Panc1 (cell line): ENCODE measurements around the gene PTDSS2. TPM values are rescaled to one million over a fixed set of nuclear protein-coding genes. Genes with fewer than 3 reads are reported as not detected.

Source experiments
- ATAC-seq: fragments of 200-7000 bp; cut with Tn5 transposase; 2 replicates; pipeline ENCODE4 v1.9.1; 2020; ENCODE audit warnings: mild to moderate bottlenecking, moderate library complexity
- BruUV-seq: library from RNA; stranded (reverse); fragments of 400-500 nt; replicated peaks from 2 replicates; lab custom pipeline; 2021; lab: Mats Ljungman, UMichigan
- CTCF ChIA-PET: fragments of 300-600 bp; sonication (Branson Sonifier 250); formaldehyde crosslinking; loops from one replicate; lab custom pipeline; 2022; ENCODE audit warnings: antibody characterized with exemption; lab: Charles Lee
- POLR2A ChIA-PET: fragments of 300-600 bp; sonication (Branson Sonifier 250); formaldehyde crosslinking; loops from one replicate; lab custom pipeline; 2022; ENCODE audit warnings: antibody characterized with exemption; lab: Charles Lee
- DNase-seq: peaks from one replicate; pipeline ENCODE4 v3.0.0-alpha.2; 2010; ENCODE audit warnings: low read depth, low spot score
- H3K27ac ChIP-seq: 2 replicates; pipeline ENCODE4 v1.5.1; 2011; ENCODE audit warnings: mild to moderate bottlenecking, low read length, inconsistent platforms
- H3K27me3 ChIP-seq: fragments of 200-500 bp; sonication (Bioruptor generic); 2 replicates; pipeline ENCODE4 v1.6.0; 2014; ENCODE audit warnings: low read length, inconsistent platforms; ENCODE audit not compliant: control insufficient read depth, insufficient read depth
- H3K36me3 ChIP-seq: fragments of 200-500 bp; sonication (Bioruptor generic); 2 replicates; pipeline ENCODE4 v1.5.1; 2014; ENCODE audit warnings: inconsistent platforms, mild to moderate bottlenecking, low read length, moderate library complexity; ENCODE audit not compliant: control insufficient read depth, insufficient read depth
- H3K4me1 ChIP-seq: 2 replicates; pipeline ENCODE4 v1.5.1; 2011; ENCODE audit warnings: inconsistent platforms, mild to moderate bottlenecking, low read length, moderate library complexity; ENCODE audit not compliant: control insufficient read depth, insufficient read depth
- H3K4me3 ChIP-seq, 2 experiments: 2 replicates each; pipeline ENCODE4 v1.5.1; 2011 to 2012; ENCODE audit warnings: low read depth in 2 of 2, low read length in 2 of 2, mild to moderate bottlenecking in 2 of 2, inconsistent platforms in 1 of 2, moderate library complexity in 1 of 2
- H3K9me3 ChIP-seq: fragments of 200-500 bp; sonication (Bioruptor generic); 2 replicates; pipeline ENCODE4 v1.5.1; 2014; ENCODE audit warnings: low read depth, mild to moderate bottlenecking, inconsistent platforms, low read length, moderate library complexity; ENCODE audit not compliant: control insufficient read depth, insufficient read depth
- CTCF ChIP-seq: fragments of 450-650 bp; IDR thresholded peaks from 2 replicates; pipeline ENCODE4 v1.5.1; 2017; ENCODE audit warnings: mild to moderate bottlenecking
- POLR2AphosphoS5 ChIP-seq: IDR thresholded peaks from 2 replicates; pipeline ENCODE4 v1.6.1; 2012; ENCODE audit warnings: mild to moderate bottlenecking, low read depth, low read length, moderate library complexity
- REST ChIP-seq, 2 experiments: IDR thresholded peaks; 2 replicates each; pipeline ENCODE4 v1.6.1; 2011 to 2012; ENCODE audit warnings: low read depth in 2 of 2, control low read depth in 1 of 2, low read length in 1 of 2, mild to moderate bottlenecking in 1 of 2, moderate library complexity in 1 of 2; ENCODE audit not compliant: insufficient read depth in 1 of 2
- SIN3A ChIP-seq: IDR thresholded peaks from 2 replicates; pipeline ENCODE4 v1.6.1; 2012; ENCODE audit warnings: low read depth, mild to moderate bottlenecking, low read length, moderate library complexity, borderline replicate concordance; ENCODE audit not compliant: insufficient read depth
- TCF7L2 ChIP-seq: IDR thresholded peaks from 2 replicates; pipeline ENCODE4 v1.6.1; 2011; ENCODE audit warnings: mild to moderate bottlenecking, low read depth, low read length, inconsistent platforms
- in situ Hi-C: cut with HindIII; loops from 2 replicates; pipeline ENCODE4 v1.10.0; 2016; ENCODE audit warnings: low sequenced_read_pairs, low pct_unique_long_range_greater_than_20kb
- intact Hi-C: fragments of 100-400 bp; cut with micrococcal nuclease; formaldehyde crosslinking; loops from one replicate; pipeline ENCODE4 v1.10.0; 2022; ENCODE audit not compliant: unreplicated experiment
- total RNA-seq: library from RNA; stranded (reverse); gene quantifications from one replicate; pipeline ENCODE4 v1.2.1, GENCODE V29; 2021; ENCODE audit not compliant: unreplicated experiment

The PTDSS2 gene
- total RNA-seq, 1 experiment from 2014 or later, result 103 TPM

GRCh38 chr11:507727-508515 is 57.8 kb downstream of the PTDSS2 start:
- Histone ChIP-seq H3K36me3 (peaks cover 2% of the 10 kb centered on the region; the same call in 1 of the 2 replicates), H3K27ac (peak overlapping the region; percentile 81), H3K9me3 (no peaks in the 10 kb centered on the region), H3K4me1 (peaks cover 22% of the 10 kb centered on the region), H3K27me3 (no peaks in the 10 kb centered on the region), H3K4me3 (peak overlapping the region; percentile 73 to 84)
- BruUV-seq, result TSS peak; percentile 27
- no peak for DNase-seq
- POLR2A ChIA-PET, result no interaction called here
- CTCF ChIA-PET, result no interaction called here
- TF ChIP-seq TCF7L2 (no peak), REST (IDR thresholded peaks at IDR 0.05; ENCODE audit: insufficient read depth in 1 of 2, low read depth in 2 of 2, low read length in 1 of 2) (no peak)
- in situ Hi-C loops (no loop called here), intact Hi-C loops (no loop called here)
- ATAC-seq, result no peak

DNA sequence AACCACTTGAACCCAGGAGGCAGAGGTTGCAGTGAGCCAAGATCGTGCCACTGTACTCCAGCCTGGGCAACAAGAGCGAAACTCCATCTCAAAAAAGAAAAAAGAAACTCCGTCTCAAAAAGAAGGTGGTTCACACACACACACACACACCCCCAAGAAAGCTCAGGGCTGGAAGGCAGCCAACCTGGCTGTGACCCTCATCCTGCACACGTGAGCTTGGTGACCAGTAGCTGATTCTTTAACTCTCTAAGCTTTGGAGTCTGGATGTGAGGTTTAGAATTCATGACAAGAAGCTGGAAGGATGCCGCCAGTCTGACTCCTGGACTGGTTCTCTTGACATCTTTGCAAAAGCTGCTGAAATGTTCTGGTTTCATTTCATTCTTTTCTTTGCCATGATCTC is 58.9 kb downstream of the PTDSS2 start:
- intact Hi-C loops (no loop called here), in situ Hi-C loops (no loop called here)
- Histone ChIP-seq H3K4me1 (peaks cover 17% of the 10 kb centered on the region), H3K9me3 (no peaks in the 10 kb centered on the region), H3K36me3 (peaks cover 2% of the 10 kb centered on the region; the same call in 1 of the 2 replicates), H3K4me3 (no peak overlapping the region), H3K27ac (no peak overlapping the region), H3K27me3 (no peaks in the 10 kb centered on the region)
- BruUV-seq, result TSS peak; percentile 72
- POLR2A ChIA-PET, result interaction anchor here (0.6 kb wide), 1 partner anchor 27 kb away, joined by 3 read pairs; no protein-coding TSS in a partner anchor
- ATAC-seq (no peak), DNase-seq (no peak)
- CTCF ChIA-PET, result no interaction called here
- TF ChIP-seq TCF7L2 (no peak), REST (IDR thresholded peaks at IDR 0.05; ENCODE audit: insufficient read depth in 1 of 2, low read depth in 2 of 2, low read length in 1 of 2) (no peak), SIN3A (no peak), POLR2AphosphoS5 (no peak), CTCF (no peak)
